ENCODE results near the gene FAM193B. TPM values are rescaled to one million over a fixed set of nuclear protein-coding genes. Genes with fewer than 3 reads are reported as not detected.

The FAM193B gene
- total and polyA plus RNA-seq, 2 of the 13 experiments (the other 11 are each of a cell fraction or from before 2014, with no cell fraction given): 21.2 to 40.9 TPM

DNA sequence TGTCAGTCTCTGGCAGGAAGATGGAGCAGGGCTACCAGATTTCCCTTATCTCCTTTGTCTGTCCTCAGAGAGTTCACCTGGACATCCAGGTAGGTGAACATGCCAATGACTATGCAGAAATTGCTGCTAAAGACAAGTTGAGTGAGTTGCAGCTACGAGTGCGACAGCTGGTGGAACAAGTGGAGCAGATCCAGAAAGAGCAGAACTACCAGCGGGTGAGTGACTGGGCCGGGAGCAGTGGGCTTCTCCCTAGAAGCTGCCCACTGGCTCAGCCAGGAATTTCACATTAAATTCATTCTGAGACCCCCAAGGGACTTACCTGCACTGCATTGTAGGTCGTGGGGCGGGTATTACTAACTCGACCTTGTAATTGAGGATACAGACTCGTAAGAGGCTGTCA, 39.7 kb upstream of the FAM193B start (continued):
- TF ChIP-seq BATF2 (CRISPR knock-in tag; IDR thresholded peaks at IDR 0.05) (no peak), ZNF772 (CRISPR knock-in tag; IDR thresholded peaks at IDR 0.05) (no peak), FOXM1 (CRISPR knock-in tag; IDR thresholded peaks at IDR 0.05) (no peak), ZNF317 (CRISPR knock-in tag; IDR thresholded peaks at IDR 0.05) (no peak), ZNF549 (CRISPR knock-in tag; IDR thresholded peaks at IDR 0.05) (no peak)
- TF ChIP-seq, protein P1, sequence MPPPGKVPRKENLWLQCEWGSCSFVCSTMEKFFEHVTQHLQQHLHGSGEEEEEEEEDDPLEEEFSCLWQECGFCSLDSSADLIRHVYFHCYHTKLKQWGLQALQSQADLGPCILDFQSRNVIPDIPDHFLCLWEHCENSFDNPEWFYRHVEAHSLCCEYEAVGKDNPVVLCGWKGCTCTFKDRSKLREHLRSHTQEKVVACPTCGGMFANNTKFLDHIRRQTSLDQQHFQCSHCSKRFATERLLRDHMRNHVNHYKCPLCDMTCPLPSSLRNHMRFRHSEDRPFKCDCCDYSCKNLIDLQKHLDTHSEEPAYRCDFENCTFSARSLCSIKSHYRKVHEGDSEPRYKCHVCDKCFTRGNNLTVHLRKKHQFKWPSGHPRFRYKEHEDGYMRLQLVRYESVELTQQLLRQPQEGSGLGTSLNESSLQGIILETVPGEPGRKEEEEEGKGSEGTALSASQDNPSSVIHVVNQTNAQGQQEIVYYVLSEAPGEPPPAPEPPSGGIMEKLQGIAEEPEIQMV (CRISPR knock-in tag; IDR thresholded peaks at IDR 0.05; ENCODE audit: low read depth): no peak

DNA sequence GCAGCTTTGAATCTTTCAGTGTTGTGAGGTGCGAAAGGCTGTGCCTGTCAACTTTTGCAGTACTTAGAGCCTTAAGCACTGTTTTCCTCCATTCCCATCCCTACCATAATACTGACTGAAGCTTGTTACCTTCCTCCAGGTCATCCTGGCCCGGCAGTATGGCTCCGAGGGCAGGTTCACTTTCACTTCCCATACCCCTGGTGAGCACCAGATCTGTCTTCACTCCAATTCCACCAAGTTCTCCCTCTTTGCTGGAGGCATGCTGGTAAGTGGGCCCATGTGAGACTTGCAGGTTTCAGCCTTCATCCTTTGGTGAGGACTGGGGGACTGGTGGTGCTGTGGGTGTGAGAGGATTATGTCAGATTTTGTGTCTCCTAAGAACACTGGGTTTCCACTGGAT, 39.1 kb upstream of the FAM193B start:
- FAIRE-seq (no peak), ATAC-seq (no peak), DNase-seq (ENCODE audit: low spot score) (no peak)
- intact Hi-C loops (cut with micrococcal nuclease; ENCODE audit: unreplicated experiment) (loop anchor here (5.0 kb wide), 1 partner anchor 46 kb away; no protein-coding TSS in a partner anchor), in situ Hi-C loops (cut with HindIII; ENCODE audit: extremely low pct_ligation_motif_present, low pct_unique_long_range_greater_than_20kb) (no loop called here)
- CTCF ChIA-PET (ENCODE audit: low intra/inter-chr PET ratio, low total read pairs): no interaction called here
- no peaks in the 10 kb centered on the region for H3K9me3 ChIP-seq (ENCODE audit: low read length)
- BruUV-seq (replicated peaks): no TSS peak
- peaks cover 24 to 34% of the 10 kb centered on the region in 2 experiments for H3K36me3 ChIP-seq (replicated peaks in 1 of 2; ENCODE audit: control insufficient read depth in 1 of 2, insufficient read depth in 2 of 2, low read length in 2 of 2)
- H3K4me1 ChIP-seq (ENCODE audit: insufficient read depth, low read length): peaks cover 36% of the 10 kb centered on the region
- H4K20me1 ChIP-seq (ENCODE audit: insufficient read depth, low read length): no peaks in the 10 kb centered on the region
- H3K4me2 ChIP-seq (ENCODE audit: low read depth, low read length): peak overlapping the region; percentile 69
- POLR2A ChIA-PET: interaction anchor here (0.7 to 2.0 kb wide), 2 partner anchors 47 to 639 kb away, joined by 3 to 12 read pairs; partner anchors contain the start of gene PHYKPL
- no peak overlapping the region for H2AFZ ChIP-seq (ENCODE audit: low read length)
- peak overlapping the region; percentile 96; the same call in 1 of the 2 replicates for H3K9ac ChIP-seq (ENCODE audit: insufficient read depth, low read depth, low read length)
- H3K27ac ChIP-seq (ENCODE audit: extremely low read length, insufficient read depth, low read length): no peak overlapping the region
- no peaks in the 10 kb centered on the region; a peak in 1 of 5 replicates for H3K27me3 ChIP-seq (ENCODE audit: control insufficient read depth in 1 of 2, insufficient read depth in 2 of 2, low read length in 2 of 2)
- H3K4me3 ChIP-seq (replicated peaks in 1 of 3; ENCODE audit: insufficient read depth in 1 of 3, low read depth in 2 of 3, low read length in 3 of 3): peak overlapping the region; percentile 93 to 97 (median 95); a peak in 4 of 6 replicates
- no peak for TF ChIP-seq RXRB (CRISPR knock-in tag; IDR thresholded peaks at IDR 0.05; ENCODE audit: borderline replicate concordance)
- TF ChIP-seq, protein P2, sequence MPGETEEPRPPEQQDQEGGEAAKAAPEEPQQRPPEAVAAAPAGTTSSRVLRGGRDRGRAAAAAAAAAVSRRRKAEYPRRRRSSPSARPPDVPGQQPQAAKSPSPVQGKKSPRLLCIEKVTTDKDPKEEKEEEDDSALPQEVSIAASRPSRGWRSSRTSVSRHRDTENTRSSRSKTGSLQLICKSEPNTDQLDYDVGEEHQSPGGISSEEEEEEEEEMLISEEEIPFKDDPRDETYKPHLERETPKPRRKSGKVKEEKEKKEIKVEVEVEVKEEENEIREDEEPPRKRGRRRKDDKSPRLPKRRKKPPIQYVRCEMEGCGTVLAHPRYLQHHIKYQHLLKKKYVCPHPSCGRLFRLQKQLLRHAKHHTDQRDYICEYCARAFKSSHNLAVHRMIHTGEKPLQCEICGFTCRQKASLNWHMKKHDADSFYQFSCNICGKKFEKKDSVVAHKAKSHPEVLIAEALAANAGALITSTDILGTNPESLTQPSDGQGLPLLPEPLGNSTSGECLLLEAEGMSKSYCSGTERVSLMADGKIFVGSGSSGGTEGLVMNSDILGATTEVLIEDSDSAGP (CRISPR knock-in tag; IDR thresholded peaks at IDR 0.05; ENCODE audit: borderline replicate concordance): no peak
- no peak for TF ChIP-seq REPIN1 (CRISPR knock-in tag; IDR thresholded peaks at IDR 0.05; ENCODE audit: borderline replicate concordance, low read depth)
- no peak for TF ChIP-seq SSRP1 (CRISPR knock-in tag; IDR thresholded peaks at IDR 0.05)
- no peak for TF ChIP-seq HDAC6 (IDR thresholded peaks at IDR 0.05; ENCODE audit: low read depth, low read length)
- no peak for TF ChIP-seq KDM1A (CRISPR knock-in tag; IDR thresholded peaks at IDR 0.05)
- TF ChIP-seq SMAD1 (CRISPR knock-in tag; IDR thresholded peaks at IDR 0.05; ENCODE audit: borderline replicate concordance, low read depth): no peak
- no peak for TF ChIP-seq FOSL1 (CRISPR knock-in tag; IDR thresholded peaks at IDR 0.05; ENCODE audit: borderline replicate concordance)
- 96% methylated on average over 3 of the region's 3 CpGs for WGBS (ENCODE audit: low lambda C conversion rate)
- peaks cover 20% of the 10 kb centered on the region for H3K79me2 ChIP-seq (ENCODE audit: insufficient read depth, low read length)
